Activated CD8-positive, alpha-beta memory T cell treated with anti-CD3 and anti-CD28 coated beads for 1 hour (primary cell): ENCODE measurements around the gene DKK1.

ENCODE experiments used
- DNase-seq, 2 donors: peaks; one replicate each; pipeline ENCODE4 v3.0.0-alpha.2; 2020; ENCODE audit warnings: low read depth in 1 of 2; ENCODE audit errors: extremely low read depth in 1 of 2

The DKK1 gene, protein sequence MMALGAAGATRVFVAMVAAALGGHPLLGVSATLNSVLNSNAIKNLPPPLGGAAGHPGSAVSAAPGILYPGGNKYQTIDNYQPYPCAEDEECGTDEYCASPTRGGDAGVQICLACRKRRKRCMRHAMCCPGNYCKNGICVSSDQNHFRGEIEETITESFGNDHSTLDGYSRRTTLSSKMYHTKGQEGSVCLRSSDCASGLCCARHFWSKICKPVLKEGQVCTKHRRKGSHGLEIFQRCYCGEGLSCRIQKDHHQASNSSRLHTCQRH

DNA sequence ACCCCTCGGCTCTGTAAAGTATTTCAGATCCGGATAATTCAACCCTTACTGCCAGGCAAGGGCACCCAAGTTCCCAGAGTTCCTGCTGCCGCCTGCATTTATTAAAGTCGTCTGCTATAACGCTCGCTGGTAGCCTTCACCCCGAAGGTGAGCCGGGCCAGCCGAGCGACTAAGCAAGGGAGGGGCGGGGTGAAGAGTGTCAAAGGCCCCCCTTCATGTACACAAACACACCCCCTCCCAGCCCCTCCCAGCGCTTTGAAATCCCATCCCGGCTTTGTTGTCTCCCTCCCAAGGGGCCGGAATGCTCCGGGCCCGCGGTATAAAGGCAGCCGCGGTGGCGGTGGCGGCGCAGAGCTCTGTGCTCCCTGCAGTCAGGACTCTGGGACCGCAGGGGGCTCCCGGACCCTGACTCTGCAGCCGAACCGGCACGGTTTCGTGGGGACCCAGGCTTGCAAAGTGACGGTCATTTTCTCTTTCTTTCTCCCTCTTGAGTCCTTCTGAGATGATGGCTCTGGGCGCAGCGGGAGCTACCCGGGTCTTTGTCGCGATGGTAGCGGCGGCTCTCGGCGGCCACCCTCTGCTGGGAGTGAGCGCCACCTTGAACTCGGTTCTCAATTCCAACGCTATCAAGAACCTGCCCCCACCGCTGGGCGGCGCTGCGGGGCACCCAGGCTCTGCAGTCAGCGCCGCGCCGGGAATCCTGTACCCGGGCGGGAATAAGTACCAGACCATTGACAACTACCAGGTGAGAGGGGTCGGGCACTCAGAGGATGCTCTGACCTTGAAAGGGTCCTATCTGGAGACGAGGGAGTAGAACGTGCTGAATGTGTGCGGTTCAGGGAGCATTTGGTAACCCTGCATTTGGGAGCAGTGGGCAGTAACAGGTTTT lies at the start of gene DKK1:
DKK1 (plus strand) TSS at position 349 of the 889 bp plus-strand sequence; CDS start at position 503, 154 bp downstream.
- DNase-seq = no peak

DNA sequence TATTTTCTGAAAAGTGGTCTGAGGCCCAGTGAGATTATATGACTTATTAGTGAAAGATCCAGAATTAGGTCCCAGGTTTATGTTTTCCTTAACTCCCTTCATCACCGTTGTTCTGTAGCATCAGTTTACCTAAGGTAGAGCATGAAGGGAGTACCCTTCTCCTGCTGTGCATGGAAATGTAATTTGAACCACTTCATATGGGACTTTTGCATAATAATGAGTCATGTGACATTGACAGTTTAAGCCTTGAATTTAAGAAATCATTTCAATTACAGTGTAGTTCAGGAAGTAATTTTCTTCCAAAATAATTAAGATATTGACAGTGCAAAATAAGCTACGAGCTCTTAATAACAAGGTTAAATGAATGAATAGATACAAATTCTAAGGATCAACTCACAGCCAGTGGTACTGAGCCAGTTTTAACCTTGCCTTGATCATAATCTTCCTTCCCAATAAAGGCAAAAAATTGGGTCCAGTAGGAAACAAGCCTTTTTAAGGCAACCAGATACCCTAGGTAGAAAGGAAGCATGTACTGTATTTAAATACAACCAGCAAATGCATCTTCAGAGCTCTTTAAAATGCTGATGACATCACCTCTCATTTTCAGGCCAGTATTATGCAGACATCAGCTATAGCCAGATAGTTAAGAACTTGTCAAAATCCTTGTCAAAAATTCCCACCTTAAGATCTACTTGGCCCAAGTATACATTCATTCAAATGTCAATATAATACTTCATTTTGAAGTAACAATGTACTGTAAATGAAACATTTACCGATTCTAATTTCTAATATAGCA lies 48.8 kb upstream of the DKK1 start:
- DNase-seq = no peak

DNA sequence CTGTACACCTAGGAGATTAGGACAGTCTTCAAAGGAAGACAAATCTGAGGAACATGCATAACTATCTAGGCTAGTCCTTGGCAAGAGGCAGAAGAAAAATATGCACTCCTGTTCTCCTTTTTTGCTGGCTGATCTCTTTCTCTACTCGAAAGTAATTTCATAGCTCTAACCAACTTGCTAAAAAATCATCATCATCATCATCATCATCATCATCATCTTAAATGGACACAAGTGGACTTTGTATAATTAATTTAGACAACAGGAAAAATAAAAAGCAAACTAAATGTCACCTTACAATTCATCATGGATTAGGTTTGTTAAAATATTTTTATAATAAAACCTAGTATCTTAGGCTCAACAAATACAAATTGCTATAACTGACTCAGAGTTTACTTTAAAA lies 47.2 kb upstream of the DKK1 start:
- DNase-seq = no peak

DNA sequence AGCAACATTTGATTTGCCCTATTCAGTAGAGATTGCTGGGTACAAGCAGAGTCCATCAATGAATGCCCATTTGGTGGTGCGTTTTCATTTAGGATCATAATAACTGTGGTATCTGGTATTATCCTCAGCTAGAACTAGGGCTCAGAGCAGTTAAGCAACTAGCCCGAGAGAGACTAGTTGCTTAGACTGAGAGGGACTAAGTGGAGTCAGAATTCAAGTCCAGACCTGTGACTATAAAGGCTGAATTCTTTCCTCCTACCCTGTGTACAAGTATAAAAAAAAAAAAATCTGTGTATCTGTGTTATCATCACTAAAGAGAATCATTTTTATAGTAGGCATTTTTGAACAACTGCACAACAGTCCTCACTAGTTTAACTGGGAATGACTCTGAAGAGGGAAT lies 45.3 kb upstream of the DKK1 start:
- no peak for DNase-seq

DNA sequence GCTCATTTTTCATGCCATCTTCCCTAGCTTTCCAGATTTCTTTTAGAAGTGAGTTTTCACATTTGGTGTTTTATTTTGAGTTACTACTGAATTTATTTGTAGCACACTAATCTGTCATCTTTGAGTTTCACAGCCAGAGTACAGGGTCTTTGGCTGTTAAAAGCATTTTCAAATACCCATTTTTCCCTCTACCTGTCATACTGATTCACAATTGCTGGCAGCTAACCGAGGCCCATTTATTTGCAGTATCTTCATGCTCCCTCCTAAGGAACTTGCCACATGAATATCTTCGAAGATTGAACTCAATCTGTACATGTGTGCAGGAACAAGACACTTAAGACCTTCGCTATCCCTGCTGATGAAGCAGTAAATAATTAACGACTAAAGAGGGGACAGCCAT lies 44.8 kb upstream of the DKK1 start:
- DNase-seq = no peak

DNA sequence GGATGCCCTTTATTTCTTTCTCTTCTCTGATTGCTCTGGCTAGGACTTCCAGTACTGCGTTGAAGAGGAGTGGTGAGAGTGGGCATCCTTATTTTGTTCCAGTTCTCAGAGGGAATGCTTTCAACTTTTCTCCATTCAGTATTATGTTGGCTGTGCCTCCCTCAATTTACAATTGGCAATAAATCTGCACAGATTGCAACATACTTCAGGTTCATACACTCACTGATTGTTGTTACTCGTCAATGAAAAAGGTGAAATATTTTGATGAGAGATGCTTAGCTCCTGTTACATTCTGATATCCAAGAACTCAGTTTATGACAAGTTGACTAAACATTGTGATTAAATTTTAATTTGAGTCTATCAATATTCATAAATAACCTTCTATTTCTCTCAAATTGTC lies 37.9 kb upstream of the DKK1 start:
- DNase-seq = no peak

DNA sequence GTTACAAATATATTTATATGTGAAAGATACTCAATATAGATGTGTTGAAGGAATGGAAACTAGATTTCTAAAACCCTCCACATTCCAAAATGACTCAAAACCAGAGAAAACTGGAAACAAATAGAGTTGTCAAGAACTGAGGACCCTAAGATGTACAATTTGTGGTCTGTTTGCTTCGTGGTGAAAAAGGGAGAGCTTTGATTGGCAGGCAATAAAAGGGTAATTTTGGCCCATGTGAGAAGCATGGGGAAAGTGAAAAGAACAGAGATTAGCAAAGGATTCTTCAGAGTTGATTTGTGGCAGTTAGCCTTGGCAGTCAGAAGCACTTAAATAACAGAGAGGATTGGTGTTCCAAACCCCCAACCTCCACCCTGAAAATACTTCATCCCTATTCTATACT lies 37.1 kb upstream of the DKK1 start:
- no peak for DNase-seq

DNA sequence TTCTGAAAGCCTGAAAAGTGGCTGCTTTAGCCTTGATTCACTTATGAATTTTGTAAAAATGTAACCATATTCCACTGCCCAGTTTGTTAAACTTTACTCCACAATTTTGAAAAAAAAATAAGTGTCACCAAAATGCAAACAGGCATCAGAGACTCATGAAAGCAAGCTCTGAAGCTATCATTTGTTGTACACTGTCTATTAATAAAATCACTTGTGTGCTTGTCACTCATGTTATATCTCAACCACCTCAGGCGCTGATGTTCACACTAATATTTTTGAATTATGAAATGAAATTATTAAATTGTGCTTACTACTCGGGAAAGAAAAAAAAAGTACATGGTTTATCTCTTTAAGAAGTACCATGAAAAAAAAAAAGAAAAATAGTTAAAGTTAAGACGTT lies 34.5 kb upstream of the DKK1 start:
- DNase-seq = no peak

DNA sequence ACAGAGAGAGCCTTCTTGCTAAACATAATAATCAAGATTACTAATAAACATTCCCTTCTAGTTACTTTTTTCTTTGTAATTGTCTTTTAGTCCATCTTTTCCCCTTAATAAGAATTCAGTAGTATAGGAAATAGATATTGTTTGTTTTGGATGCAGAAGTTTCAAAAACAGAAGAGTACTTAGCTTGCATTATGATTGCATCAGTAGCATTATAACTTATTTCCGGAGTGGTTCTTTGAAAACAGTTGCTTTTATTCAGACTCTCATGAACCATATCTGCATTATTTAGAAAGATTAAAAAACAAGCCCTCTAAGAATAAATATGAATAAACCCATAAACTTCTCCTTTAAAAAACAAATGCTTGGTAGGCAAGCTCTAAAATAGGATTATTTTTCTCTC lies 34.0 kb upstream of the DKK1 start:
- no peak for DNase-seq

DNA sequence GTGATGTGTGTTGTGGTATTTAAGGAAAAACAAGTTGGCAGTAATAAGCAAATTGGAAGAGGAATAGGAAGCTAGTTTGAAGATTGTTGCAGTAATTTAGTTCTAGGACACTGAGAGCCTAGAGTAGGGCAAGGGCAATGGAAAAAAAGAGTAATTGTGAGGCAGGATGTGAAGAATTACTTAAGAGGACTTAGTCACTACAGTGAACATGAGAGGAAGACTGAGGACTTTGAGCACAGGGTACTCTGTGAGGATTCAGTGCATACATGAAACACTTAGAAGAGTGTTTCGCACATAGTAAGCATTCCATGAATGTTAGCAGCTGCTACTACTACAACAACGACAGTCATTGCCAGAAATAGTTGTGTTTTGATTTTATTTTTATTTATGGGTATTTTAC lies 30.9 kb upstream of the DKK1 start:
- no peak for DNase-seq

DNA sequence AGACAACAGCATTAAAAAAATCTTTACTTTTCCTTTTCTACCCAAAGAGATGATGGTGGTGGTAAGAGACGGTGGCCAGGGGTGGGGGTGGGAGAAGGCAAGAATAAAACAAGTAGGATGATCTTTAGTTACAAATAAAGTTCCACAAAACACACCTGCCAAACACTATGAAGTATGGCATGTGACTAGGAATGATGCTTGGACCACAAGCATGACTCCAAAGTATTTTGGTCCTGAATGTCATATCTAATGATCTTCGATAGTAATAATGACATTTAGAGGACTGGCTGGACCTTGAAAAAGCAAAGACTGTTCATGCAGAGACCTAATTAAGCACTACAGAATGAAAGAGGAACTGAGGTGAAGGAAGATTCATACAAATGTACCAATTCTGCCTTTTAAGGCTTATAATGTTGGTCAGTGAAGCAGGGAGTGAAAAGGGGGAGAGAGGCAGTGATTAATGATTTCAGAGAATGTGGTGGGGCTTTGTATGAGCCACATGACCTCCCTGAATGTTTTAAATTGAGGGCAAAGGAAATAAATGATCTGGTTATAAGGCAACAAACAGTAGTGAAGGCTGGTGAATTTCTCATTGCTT lies 29.6 kb upstream of the DKK1 start:
- DNase-seq = no peak

DNA sequence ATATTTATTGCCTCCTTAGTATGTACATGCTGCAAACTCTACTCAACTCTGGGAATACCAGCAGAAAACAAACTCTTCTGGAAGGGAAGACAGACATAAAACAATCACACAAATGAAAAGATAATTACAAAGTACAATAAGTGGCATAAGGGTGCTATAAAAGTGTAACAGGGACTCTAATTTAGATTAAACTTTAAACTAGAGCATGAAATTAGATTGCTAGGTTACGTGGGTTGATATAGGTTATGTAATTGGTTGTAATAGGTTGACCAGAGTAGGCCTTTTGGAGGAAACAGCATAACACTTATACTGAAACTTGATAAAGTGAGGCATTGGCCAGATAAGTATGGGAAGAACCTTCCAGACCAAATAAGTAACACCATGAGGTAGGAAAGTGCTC lies 26.2 kb upstream of the DKK1 start:
- no peak for DNase-seq

DNA sequence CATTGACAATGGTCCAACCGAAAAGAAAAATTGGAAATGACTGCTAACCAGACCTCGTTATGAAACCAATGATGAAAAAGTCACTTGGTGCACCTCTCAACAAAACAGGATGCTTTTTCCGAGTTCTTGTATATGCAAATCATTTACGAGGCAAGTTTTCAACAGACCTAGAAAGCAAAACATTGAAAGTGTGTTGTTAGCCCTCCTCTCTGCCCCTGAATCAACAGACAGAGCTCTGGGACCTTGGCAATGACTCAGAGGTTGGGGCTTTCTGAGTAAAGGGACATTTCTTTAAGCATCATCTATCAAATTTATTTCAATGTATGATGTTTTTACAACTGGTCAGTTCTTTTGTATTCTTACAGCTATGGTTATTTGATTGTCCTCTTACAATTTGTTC lies 16.3 kb upstream of the DKK1 start:
- no peak for DNase-seq

DNA sequence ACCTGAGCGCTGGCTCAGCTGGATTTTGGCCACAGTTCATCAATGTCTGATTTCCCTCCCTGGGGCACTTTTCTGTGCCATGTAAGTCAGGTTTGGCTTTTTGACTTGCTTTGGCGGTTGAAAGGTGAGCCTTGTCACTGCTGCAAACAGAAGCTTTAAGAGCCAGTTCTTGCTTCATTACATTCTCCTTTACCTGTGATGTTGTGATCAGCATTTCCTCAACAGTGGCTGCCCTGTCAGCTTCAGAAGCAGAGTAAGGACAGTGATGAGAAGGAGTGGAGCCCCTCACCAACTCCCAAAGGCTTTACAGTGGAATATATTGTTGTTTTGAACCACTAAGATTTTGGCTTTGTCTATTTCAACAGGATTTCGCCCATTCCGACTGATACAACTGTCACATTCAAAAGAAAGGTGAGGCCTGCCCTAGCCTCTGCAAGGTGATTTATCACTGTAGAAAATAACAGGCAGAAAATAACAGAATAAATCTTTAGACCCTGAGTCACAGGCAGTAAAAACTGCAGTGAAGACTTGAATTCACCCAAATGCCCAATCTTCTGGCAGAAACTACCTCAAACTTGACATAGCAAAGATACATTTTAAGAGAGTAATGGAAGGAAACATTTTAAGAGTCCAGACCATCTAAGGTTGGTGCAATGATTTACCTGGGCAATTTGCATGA lies 13.3 kb upstream of the DKK1 start:
- DNase-seq = no peak

DNA sequence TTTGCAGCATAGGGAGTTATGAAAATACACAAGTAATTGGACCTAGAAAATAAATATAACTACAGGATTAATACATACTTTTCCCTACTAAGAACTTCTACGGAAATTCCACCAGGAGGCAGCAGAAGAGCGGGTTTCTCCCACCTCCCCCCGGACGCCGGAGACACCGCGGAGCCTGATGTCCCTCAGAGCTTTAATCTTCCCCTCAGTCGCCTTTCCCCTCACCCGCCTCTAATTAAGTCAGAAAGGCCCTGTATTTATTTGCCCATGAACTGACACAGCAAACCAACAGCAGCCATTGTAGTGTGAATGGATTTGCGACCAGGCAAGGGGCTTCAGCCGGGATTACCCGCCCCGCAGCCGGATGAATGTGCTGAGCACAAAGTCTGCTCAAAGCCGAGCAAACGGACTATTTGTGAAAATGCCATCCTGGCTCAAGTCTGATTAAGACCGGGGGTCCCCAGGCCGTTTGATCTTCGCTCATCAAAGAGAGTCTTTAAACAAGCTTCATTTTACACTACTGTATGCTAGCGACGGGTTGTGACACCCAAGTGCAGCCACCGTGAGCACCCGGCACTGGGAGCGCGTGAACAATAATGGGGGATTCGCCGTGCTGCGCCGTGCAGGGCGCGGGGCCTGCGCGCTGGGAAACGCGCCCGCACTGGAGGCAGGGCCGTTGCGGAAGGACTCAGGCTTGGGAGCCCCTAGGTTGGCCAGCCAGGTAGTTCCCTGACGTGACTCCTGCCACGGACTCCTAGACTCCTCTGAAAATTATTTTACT lies 5.6 kb upstream of the DKK1 start:
- no peak for DNase-seq

DNA sequence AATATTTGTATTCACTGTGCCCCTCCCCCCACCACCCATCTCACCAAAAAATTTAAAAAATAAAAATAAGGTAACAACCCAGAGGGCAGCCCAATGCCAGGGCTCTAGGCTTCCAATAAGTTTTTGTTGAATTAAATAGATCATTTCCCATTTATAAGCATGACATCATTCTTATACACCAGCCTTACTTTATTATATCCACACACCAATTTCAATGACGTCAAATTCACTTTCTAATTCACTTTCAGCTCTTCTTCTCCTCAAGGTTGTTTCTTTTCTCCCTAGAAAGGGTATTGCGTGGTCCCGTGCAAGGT lies 1.2 kb upstream of the DKK1 start:
- no peak for DNase-seq

DNA sequence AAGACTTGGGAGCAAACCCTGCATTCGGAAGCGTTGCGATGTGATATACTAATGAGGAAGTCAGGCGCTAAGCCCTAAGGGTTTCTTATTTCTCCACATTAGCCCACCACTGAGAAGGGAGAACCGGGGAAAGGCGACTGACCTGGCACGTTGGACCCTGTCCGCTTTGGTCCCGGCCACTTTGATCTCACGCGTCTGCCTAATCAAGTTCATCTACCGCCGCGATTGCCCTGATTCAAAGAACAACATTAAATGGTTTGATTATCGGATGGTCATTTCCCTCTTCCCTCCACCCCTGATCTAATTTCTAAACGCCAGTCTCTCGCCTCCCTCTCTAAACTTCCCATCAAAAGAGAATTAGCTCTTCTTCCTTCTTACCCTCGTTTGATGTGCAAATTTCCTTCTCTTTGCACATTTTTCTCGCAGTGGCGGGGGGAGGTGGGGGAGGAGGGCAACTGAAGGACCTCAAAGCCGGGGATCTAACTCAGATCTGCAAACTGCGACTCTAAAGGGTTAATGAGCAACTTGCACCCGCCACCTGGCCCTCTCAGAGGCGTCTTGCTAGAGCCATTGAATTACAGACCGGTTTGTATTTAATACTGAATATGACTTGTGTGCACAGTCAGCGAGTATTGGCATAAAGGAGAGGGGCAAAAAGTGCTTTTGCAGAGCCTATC lies 687 bp upstream of the DKK1 start:
- DNase-seq = no peak

DNA sequence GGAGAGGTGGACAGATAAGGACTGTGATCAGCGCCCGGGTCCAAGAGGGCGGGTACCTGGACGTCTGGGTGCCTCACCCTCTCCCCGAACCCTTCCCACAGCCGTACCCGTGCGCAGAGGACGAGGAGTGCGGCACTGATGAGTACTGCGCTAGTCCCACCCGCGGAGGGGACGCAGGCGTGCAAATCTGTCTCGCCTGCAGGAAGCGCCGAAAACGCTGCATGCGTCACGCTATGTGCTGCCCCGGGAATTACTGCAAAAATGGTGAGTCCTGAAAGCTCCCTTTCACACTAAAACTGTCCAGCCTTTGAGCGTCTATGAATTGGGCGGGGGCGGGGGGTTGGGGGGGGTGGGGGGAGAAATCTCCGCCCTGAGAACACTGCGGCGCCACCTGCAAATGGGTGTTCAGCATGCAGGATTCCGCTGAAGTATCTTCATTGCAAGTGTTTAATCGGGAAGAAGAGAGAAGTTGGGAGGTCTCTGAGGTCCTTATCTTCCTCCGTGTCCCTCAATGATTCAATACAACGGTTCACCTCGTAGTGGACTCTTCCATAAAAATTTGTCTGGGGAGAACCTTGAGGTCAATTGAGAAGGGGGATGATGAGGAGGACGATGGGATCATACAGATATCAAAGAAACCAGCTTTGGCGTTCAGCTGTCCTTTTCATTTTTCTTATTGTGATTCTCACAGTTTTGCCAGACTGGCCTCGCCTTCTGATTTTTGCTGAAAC lies 906 bp downstream of the DKK1 start:
- DNase-seq = no peak

DNA sequence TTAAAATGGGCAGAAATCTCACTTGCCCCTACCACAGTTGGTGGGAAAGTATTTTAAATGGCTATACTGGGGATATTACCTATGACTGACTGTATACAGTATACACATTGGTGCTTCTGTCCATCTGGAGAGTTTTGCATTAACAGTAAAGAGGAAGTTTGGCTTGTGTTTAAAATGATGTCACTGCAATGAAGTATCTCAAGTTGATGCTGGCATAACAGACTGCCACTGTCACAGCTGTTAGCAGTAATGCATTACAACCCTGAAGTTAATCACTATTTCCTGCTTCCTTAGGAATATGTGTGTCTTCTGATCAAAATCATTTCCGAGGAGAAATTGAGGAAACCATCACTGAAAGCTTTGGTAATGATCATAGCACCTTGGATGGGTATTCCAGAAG lies 1.9 kb downstream of the DKK1 start:
- DNase-seq = no peak
